ENCODE measurements around the gene SAMD3.
"Not testable (repeated sequence)": the region's sequence is repeated elsewhere in the genome, so short reads cannot be mapped to it uniquely, and the experiment has no call there.

The SAMD3 gene

GRCh38 chr6:130127195-130127594 lies 95.6 kb downstream of the SAMD3 start:
- no peak for DNase-seq

- DNase-seq: no peak
Measured at GRCh38 chr6:130122243-130122642, 100.5 kb downstream of the SAMD3 start.

- no peak for DNase-seq
Measured at GRCh38 chr6:130120731-130121130, 102.0 kb downstream of the SAMD3 start.

- DNase-seq: no peak
Measured at GRCh38 chr6:130119211-130119610, 103.5 kb downstream of the SAMD3 start.

- no peak for DNase-seq
Measured at GRCh38 chr6:130118236-130118635, 104.5 kb downstream of the SAMD3 start.

- not testable (repeated sequence) for DNase-seq
Measured at GRCh38 chr6:130117187-130117701, 105.5 kb downstream of the SAMD3 start.

- DNase-seq: no peak
Measured at GRCh38 chr6:130116273-130116672, 106.5 kb downstream of the SAMD3 start.

GRCh38 chr6:130115036-130115435 lies 107.7 kb downstream of the SAMD3 start:
- DNase-seq: no peak

GRCh38 chr6:130113201-130113710 lies 109.5 kb downstream of the SAMD3 start:
- DNase-seq: no peak

- DNase-seq: no peak
Measured at GRCh38 chr6:130111031-130111430, 111.7 kb downstream of the SAMD3 start.

GRCh38 chr6:130107710-130108109 lies 115.0 kb downstream of the SAMD3 start:
- DNase-seq: no peak

- no peak for DNase-seq
Measured at GRCh38 chr6:130105996-130106704, 116.6 kb downstream of the SAMD3 start.

GRCh38 chr6:130099119-130099518 lies 123.6 kb downstream of the SAMD3 start:
- no peak for DNase-seq

- DNase-seq: no peak
Measured at GRCh38 chr6:130098317-130098716, 124.4 kb downstream of the SAMD3 start.

All from activated naive CD4-positive, alpha-beta T cell treated with anti-CD3 and anti-CD28 coated beads, Interleukin-2, amount 50 U/mL, for 16 hours (primary cell).